HG02970 (cell line): ENCODE measurements around the gene TMEM132E.

ENCODE experiments used
- ATAC-seq: cut with Tn5 transposase; IDR thresholded peaks from one replicate; pipeline ENCODE4 v1.9.1; 2021; ENCODE audit warnings: mild to moderate bottlenecking, moderate library complexity, moderate number of reproducible peaks; ENCODE audit not compliant: unreplicated experiment, low FRiP score

TMEM132E gene

DNA sequence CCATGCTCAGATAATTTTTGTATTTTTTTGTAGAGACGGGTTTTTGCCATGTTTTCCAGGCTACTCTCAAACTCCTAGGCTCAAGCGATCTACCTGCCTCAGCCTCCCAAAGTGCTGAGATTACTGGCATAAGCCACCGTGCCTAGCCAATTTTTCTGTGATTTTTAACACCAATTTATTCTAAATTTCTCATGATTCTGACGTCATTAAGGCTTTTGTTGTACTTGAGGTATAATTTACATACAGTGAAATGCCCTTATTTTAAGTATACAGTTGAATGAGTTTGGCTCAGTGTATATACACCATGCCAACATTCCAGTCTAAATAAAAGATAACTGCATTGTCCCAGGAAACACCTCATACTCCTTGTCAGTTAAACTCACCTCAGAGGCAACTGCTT, 77.4 kb downstream of the TMEM132E start:
- no peak for ATAC-seq

DNA sequence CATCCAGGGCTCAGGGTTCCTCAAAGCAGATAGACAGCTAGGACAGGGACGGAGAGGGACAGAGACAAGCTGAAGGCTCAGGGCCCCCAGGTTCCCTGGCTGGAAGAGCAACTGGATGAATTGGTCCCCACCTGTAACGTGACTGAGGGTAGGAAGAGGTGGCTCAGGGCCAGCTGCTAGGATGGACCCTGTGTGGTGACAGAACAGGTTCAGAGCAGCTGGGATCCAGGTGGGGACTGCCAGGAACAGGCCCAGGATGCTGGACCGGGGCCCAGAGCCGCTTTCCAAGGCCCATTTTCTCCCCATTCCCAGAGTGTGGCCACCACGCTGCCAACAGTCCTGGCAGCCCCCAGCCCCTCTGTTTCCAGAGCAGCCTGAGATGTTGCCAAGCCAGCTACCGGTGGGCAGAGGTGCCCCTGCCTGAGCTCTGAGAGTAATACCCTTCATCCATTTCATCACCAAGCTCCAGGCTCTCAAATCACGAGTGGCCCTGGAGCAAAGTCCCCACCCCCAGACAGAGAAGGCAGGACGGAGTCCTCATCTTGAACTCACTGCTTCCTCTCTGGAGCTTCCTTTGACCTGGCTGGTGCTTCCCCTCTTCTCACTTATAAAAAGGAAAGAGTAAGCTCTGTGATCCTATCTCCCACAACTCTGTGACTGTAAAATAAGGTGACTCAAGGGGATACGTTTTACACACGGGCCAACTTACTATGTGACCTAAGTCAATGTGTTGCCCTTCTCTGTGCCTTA, 79.6 kb downstream of the TMEM132E start:
- no peak for ATAC-seq

DNA sequence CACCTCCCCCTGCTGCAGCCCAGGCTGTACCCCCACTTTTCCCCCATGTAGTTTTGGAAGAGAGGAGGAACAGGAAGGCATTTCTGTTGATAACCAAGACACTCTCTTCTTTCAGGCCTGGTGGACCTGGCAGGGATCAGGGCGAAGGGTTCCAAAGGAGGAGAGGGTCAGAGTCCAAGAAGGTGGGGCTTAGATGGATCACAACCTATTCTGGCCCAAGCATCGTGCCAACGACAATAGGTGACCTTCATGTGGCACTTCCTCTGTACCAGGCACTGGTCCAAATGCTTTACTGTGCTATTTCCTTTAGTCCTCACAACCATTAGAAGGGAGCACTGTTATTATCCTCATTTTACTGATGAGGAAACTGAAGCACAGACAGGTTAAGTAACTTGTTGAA, 84.3 kb downstream of the TMEM132E start:
- no peak for ATAC-seq

DNA sequence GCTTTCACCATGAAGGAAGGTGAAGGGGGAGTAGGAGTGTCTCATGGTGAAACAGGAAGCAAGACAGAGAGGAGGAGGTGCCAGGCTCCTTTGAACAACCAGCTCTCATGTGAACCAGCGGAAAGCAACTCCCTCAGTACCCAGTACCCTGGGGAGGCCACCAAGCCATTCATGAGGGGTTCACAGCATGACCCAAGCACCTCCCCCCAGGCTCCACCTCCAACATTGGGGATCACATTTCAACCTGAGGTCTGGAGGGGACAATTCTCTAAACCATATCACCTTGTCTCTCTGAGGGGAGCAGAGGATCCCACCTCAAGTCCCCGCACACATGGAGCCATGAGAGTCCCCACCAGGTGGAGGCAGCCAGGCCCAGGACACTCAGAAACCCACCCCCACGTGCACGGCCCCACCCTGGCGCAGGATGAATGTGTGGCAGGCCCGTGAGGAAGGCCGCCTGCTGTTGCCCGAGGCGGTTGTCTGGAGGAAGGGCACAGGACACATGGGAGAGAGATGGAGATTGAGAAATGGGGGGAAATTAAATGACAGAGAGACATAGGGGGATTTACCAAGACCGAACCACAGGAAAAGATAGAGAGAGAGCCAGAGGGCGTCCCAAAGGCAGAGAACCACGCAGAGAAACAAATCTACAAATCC, 85.9 kb downstream of the TMEM132E start:
- no peak for ATAC-seq

DNA sequence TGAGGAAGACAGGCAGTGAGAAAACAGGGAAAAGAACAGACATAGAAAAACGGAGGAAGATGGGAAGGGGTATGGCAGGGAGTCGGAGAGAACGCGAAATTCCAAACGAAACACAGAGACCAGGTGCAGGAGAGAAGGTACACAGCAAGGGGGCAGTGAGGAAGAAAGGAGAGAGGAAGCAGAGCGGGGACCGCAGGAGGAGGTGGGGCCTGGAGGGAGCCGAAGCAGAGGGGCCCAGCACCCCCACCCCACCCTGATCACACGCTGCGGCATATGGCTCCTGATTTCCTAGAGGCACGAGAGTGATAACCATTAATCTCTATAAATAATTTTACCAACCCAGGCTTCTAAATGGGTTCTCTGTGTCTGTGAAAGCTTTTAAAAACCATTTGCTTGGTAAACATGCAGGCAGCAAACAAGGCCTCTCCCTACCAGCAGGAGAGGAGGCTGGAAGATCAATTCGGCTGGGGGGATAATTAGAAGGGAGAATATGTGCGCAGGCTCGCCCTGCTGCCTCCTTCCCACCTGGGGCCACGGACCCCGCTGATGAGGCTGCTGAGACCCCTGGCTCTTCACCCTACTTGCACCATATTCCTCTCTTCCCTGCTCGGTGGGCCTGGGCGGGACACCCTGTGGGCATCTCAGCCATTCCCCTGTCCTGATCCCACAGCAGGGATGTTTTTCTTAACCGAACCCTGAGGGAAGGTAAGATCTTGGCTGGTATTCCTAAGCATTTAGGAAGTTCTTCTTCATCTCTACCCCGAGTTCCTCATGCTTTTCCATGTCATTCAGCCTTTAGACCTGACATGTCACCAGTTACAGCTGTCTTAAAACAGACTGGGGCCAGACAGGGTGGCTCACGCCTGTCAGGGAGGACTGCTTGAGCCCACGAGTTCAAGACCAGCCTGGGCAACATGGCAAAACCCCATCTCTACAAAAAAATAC, 86.7 kb downstream of the TMEM132E start:
- no peak for ATAC-seq

DNA sequence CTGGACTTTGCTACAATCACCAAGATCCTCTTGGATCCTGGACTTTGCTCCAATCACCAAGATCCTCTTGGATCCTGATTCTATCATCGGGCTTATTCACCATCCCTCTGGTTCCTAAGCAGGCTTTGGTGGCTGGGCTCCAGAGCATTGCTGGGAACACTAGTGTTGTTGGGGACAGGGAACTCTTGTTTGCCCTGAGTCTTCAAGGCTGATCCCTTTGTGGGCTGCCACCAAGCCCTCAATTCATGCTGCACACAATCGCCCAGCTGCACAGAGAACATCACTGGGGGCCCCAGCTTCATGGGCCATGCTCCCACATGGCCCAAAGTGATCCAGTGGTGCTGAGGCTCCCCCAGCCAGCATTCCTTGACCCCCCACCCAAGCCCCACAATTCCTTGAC, 88.3 kb downstream of the TMEM132E start:
- no peak for ATAC-seq

DNA sequence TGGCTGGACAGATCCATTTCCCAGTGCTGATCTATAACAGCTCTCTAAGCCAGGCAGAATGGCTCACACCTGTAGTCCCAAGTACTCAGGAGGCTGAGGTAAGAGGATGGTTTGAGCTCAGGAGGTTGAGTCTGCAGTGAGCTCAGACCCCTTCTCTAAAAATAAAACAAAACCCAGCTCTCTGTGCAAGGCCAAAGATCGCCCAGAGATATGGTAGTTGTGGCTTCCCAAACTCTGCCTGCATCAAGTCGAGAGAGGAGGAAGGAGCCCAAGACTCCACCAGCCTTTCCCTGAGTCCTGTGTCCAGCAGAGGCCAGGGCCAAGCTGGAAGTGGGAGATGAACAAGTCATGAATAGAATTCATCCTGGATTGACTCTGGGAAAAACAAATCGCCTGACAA, 88.8 kb downstream of the TMEM132E start:
- ATAC-seq: no peak

DNA sequence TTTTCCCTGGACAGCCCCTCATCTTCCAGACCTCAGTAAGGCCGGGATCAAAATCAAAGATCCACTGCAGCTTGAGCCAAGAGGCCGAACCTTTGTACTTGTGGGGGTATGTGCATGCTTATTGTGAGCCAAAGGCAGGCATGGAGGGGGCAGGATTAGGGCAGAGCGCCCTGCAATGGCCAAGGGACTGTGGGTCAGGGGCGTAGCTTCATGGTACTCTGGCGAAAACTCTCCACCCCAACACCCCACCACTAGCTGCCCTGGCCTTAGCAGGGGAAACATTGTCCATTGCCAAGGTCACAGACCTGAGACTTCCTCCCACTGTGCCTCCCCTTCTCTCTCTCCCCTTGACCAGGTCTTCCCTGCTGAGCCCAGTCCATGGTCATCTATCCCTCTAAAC, 90.1 kb downstream of the TMEM132E start:
- ATAC-seq: no peak

DNA sequence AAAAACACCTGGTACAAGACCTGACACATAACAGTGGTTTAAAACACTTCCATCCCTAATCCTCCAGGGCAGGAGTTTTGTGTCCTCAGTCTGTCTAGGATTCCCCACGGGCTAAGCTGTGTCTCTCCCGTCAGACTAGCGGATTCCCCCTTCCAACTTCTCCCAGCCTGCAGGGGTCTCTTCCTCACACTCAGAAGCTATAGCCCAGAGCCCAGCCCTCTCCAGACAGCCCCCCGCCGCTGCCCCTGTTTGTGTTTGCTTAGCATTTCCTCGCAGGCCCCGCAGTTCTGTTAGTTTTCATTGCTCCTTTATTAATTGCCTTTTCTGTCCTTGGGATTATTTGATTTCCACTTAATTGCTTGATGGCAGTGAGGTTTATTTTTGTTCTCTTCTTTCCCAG, 91.2 kb downstream of the TMEM132E start:
- no peak for ATAC-seq

DNA sequence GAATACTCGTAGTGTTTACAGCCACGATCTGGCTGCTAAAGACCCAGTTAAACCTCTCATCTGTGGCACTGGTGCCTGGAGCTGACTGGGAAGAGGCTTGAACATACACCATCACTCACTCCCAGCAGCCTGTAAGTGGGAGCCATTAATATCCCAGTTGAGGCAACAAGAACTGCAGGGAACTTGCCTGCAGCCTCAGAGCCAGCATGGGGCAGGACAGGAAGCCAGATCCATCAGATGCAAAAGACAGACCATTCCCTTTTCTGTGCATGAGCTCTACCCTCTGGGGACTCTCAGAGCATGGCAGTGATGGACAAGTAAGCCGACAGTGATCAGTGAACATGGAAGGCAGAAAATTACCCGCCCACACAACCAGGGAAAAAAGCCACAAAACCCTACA, 91.8 kb downstream of the TMEM132E start:
- ATAC-seq: no peak

DNA sequence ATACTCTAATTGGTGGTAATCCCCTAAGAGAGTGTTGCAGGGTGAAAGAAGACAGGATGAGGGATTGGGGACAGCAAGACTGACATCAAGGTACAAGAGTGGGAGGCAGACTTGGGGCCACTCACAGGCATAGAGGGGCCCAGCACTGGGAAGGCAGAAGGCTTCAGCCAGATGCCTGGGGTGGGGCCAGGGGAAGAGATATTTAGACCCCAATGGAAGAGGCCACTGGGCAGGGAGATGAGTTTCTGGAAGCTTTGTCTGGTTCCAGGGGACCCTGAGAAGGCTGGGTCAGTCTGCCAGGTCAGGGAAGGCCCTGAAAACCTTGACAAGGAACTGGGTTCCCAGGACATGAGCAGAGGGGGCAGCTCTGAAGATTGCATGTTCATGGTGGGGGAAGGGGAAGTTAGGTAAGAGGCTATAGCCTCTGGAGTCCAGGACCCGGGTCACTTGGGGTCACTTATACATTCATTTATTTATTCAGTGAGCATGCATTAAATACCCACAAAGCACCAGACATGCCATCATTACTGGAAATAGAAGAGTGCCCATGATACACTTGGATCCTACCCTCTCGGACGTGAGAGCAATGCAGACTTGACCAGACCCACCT, 92.9 kb downstream of the TMEM132E start:
- ATAC-seq: no peak

DNA sequence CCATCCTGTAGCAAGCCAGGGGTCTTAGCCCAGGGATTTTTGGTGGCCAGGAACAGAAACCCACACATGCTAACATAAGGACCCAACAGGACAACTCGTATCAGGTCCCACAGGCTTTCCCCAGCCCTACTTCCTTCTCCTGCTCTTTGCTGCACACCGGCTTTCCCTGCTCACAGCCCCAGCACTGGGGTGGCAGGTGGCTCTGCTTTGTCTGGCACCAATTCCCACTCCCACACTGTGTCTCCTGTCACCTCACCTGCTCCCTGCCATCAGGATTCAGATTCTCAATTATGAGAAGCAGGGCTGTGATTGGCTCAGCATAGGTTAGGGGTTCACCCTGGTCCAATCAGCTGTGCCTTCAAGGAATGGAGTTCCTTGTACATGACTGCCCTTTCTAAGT, 94.1 kb downstream of the TMEM132E start:
- no peak for ATAC-seq

DNA sequence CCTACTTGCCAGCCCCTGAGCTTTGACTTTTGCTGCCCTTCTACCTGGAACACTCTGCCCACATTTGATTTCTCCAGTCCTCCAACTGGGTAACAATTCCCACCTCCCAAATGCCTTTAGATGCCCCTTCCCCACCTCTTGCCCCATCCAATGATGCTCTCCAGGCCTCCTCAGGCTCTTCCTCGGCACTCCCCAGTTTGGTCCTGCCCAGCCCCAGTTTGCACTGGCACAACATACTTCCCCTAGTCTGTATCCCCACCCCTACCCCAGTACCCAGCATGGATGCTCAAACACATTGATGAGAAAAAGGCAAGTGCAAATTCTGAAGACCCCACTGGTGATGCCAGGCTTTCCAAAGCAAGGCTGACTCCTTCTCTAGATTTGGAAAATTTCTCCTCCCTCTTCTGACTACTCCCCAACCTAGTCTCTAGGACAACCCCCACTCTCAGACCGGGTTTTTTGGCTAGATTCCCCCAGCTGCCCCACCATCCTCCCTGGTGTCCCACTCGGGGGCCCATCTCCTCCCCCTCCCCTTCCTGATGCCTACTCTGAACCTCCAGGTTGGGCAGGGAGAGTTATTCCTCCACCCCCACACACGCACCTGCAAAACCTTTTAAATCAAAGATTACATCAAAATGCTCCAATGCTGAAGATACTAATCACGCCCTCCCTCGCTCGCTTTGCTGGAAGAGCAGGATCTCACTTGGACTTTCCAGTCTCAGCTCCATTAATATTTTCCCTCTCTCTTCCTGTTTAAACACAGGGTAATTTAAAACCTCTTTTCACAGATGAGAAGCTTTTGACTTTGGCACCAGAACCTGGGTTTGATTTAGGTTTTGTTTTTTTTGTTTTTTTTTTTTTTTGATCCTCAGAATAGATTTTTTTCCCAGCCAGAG, 94.9 kb downstream of the TMEM132E start:
- no peak for ATAC-seq

DNA sequence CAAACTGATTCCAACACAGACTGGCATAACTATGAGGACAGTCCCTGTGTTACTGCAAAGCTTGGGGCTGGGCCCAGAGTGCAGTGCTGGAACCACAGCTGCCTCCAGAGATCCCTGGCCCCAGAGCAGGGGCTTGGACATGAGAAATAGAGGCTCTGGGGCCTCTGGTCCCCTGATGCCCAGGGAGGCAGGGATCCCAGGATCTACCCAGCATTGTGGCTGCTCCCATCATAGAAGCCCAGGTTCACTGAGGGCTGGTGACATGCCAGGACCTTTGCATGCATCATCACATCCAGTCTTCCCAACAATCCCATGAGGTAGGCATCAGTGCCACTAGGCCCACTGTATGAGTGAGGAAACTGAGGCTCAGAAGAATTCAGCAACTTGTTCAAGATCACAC, 95.8 kb downstream of the TMEM132E start:
- no peak for ATAC-seq

DNA sequence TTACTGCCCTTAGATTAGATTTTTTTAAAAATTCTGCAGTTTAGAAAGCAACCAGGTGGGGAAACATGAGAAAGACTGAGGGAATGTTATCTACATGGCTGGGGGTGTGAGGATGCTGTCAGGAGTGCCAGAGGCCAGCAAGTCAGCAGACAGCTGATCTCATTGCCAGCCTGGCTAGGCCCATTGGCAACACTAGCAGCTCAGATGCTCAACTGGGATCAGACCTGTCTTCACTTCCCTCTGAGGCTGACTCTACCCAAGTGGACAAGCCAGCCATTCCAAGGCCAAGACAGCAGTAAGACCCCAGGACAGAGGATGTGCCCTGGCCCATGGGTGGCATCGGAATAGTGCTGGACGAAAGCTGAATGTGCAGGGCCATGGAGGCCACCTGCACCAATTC, 96.2 kb downstream of the TMEM132E start:
- ATAC-seq: no peak

DNA sequence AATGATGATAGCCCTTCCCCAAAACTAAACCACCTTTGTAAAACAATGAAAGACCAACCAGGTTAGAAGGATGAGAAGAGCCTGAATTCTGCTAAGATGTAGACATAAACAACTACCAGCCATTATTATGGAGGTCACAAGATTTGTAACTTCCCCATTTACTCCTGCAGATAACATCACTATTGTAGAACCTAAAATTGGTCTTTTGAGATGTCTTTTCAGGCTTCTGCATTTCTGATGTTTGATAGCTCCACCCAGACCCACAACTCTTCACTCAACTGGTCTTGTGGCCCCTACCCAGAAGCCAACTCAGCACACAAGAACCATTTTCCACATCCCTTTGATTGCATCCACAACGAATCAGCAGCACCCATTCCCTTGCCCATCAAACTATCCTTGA, 100.8 kb downstream of the TMEM132E start:
- ATAC-seq: no peak

DNA sequence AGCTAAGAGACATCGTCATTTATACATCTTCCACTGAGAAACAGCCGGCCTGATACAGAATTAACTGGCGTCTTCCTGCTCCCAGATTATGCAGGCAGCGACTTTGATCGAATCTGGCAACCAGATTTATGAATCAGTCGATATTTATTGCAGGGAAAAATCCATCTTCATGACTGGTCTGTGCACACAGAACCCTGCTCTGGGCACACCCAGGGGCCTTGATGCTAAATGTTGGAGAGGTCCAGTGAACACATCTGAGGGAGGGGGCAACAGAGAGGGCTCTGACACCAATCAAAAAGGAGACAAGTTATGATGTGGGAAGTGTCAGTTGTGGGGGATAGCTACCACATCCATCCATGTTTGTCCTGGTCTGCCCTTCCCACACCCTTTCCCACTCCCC, 102.9 kb downstream of the TMEM132E start:
- ATAC-seq: no peak

DNA sequence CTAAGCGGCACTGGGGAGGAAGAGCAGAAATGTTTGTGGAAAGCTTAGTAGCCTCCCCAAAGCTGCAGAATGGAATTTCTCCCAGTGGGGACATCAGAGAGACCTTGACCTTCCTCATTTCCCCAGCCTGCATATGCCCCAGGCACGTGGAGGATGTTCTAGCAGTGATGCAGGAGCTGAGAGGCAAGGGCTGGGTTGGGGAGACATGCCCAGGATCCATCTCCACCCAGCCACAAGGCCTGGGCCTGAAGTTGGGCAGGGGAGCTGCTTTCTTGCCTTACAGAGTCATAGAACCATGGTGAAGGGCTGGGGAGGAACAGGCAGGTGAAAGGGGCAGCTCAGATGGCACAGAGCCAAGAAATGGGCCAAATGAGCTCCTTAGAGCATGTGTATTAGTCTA, 104.0 kb downstream of the TMEM132E start:
- no peak for ATAC-seq
